ENCODE measurements around the gene CARD6.
"Not testable (repeated sequence)": the region's sequence is repeated elsewhere in the genome, so short reads cannot be mapped to it uniquely, and the experiment has no call there.

CARD6 gene

GRCh38 chr5:40841068-40841805 is at the start of gene CARD6:
Gene CARD6, plus strand, starts transcription at chr5:40841367. Its CDS starts 16 bp downstream, at chr5:40841383.
- peak in 1 of 2 donors; percentile 29 for DNase-seq

GRCh38 chr5:40791715-40792139 is 49.4 kb upstream of the CARD6 start:
- no peak for DNase-seq

- not testable (repeated sequence) for DNase-seq
These were observed 48.5 kb upstream of the CARD6 start for GRCh38 chr5:40792691-40793090.

- DNase-seq: not testable (repeated sequence)
These were observed 46.8 kb upstream of the CARD6 start for GRCh38 chr5:40794340-40794739.

- not testable (repeated sequence) for DNase-seq
These were observed 46.3 kb upstream of the CARD6 start for GRCh38 chr5:40794877-40795276.

- DNase-seq: no peak
These were observed 44.7 kb upstream of the CARD6 start for GRCh38 chr5:40796487-40796889.

- peak; percentile 80 to 86 for DNase-seq
These were observed 43.7 kb upstream of the CARD6 start for GRCh38 chr5:40797273-40798011.

- DNase-seq: peak; percentile 89
These were observed 43.0 kb upstream of the CARD6 start, which contains the start of gene PRKAA1 for GRCh38 chr5:40798012-40798800. Gene PRKAA1, minus strand, starts transcription at chr5:40798374. Its CDS starts 185 bp downstream, at chr5:40798189.

- no peak for DNase-seq
These were observed 42.4 kb upstream of the CARD6 start for GRCh38 chr5:40798801-40799210.

GRCh38 chr5:40799258-40799657 is 41.9 kb upstream of the CARD6 start:
- no peak for DNase-seq

GRCh38 chr5:40801771-40802562 is 39.2 kb upstream of the CARD6 start:
- DNase-seq: no peak

- no peak for DNase-seq
These were observed 29.0 kb upstream of the CARD6 start for GRCh38 chr5:40812125-40812524.

GRCh38 chr5:40813698-40814281 is 27.4 kb upstream of the CARD6 start:
- no peak for DNase-seq

- no peak for DNase-seq
These were observed 17.7 kb upstream of the CARD6 start for GRCh38 chr5:40823459-40823858.

- DNase-seq: not testable (repeated sequence)
These were observed 15.6 kb upstream of the CARD6 start for GRCh38 chr5:40825461-40826043.

- DNase-seq: no peak
These were observed 14.5 kb upstream of the CARD6 start for GRCh38 chr5:40826489-40827187.

- DNase-seq: no peak
These were observed 13.8 kb upstream of the CARD6 start for GRCh38 chr5:40827188-40827977.

- DNase-seq: no peak
These were observed 13.0 kb upstream of the CARD6 start for GRCh38 chr5:40828021-40828631.
